ENCODE measurements around the gene BTN3A1.

- TF ChIP-seq POLR2AphosphoS5 (IDR thresholded peaks at IDR 0.05; ENCODE audit: low read depth, low read length) (no peak), POLR2A (IDR thresholded peaks at IDR 0.05; ENCODE audit: low read depth, low read length) (no peak)
These were observed 13.7 kb downstream of the BTN3A1 start for GRCh38 chr6:26415791-26416190.
